GM23338 (cell line): ENCODE measurements around the gene SPPL2A. TPM values are rescaled to one million over a fixed set of nuclear protein-coding genes. Genes with fewer than 3 reads are reported as not detected.
"Not testable (repeated sequence)": the region's sequence is repeated elsewhere in the genome, so short reads cannot be mapped to it uniquely, and the experiment has no call there.

Experiments used
- ATAC-seq: fragments of 200-7000 bp; cut with Tn5 transposase; 3 replicates; pipeline ENCODE4 v1.9.1; 2020
- DNase-seq: peaks from one replicate; pipeline ENCODE4 v3.0.0-alpha.2; 2015; ENCODE audit warnings: low spot score
- H2AFZ ChIP-seq: fragments of 200-600 bp; sonication (generic); 2 replicates; pipeline ENCODE4 v1.8.0; 2016; ENCODE audit warnings: antibody characterized with exemption, mild to moderate bottlenecking, moderate library complexity
- H3F3A ChIP-seq: fragments of 200-600 bp; sonication (generic); replicated peaks from 2 replicates; pipeline ENCODE4 v1.8.0; 2017; ENCODE audit warnings: antibody characterized with exemption, mixed run types, low read depth
- H3K27ac ChIP-seq: fragments of 200-600 bp; sonication (generic); 2 replicates; pipeline ENCODE4 v1.6.1; 2016; ENCODE audit warnings: low read depth
- H3K27me3 ChIP-seq: fragments of 200-600 bp; sonication (generic); 2 replicates; pipeline ENCODE4 v1.8.0; 2016; ENCODE audit warnings: mild to moderate bottlenecking, mixed run types, moderate library complexity; ENCODE audit not compliant: insufficient read depth
- H3K36me3 ChIP-seq: fragments of 200-600 bp; sonication (generic); 2 replicates; pipeline ENCODE4 v1.8.0; 2016; ENCODE audit warnings: mild to moderate bottlenecking; ENCODE audit not compliant: insufficient read depth
- H3K4me1 ChIP-seq: fragments of 200-600 bp; sonication (generic); 2 replicates; pipeline ENCODE4 v1.8.0; 2016; ENCODE audit warnings: mild to moderate bottlenecking, moderate library complexity; ENCODE audit not compliant: insufficient read depth
- H3K4me2 ChIP-seq: fragments of 200-600 bp; sonication (generic); 2 replicates; pipeline ENCODE4 v1.7.1; 2017; ENCODE audit warnings: mixed run types
- H3K4me3 ChIP-seq: fragments of 200-600 bp; sonication (generic); 2 replicates; pipeline ENCODE4 v1.6.1; 2016; ENCODE audit warnings: mixed run types
- H3K79me2 ChIP-seq: fragments of 200-600 bp; sonication (generic); replicated peaks from 2 replicates; pipeline ENCODE4 v1.8.0; 2017; ENCODE audit warnings: mild to moderate bottlenecking; ENCODE audit not compliant: insufficient read depth
- H3K9me2 ChIP-seq: fragments of 200-600 bp; sonication (generic); 2 replicates; pipeline ENCODE4 v1.8.0; 2017; ENCODE audit not compliant: insufficient read depth
- H4K20me1 ChIP-seq: fragments of 200-600 bp; sonication (generic); replicated peaks from 2 replicates; pipeline ENCODE4 v1.8.0; 2017; ENCODE audit warnings: mild to moderate bottlenecking; ENCODE audit not compliant: insufficient read depth
- H3K27ac Mint-ChIP-seq: 2 replicates; pipeline ENCODE4 v1.8.0; 2020; ENCODE audit warnings: inconsistent platforms, mild to moderate bottlenecking, moderate library complexity, mixed read lengths
- H3K27me3 Mint-ChIP-seq: 3 replicates; pipeline ENCODE4 v1.8.0; 2022; ENCODE audit warnings: low read depth, mild to moderate bottlenecking, moderate library complexity, mixed read lengths, inconsistent platforms; ENCODE audit not compliant: insufficient read depth, poor library complexity
- H3K36me3 Mint-ChIP-seq: 3 replicates; pipeline ENCODE4 v1.8.0; 2021; ENCODE audit warnings: low read depth, mild to moderate bottlenecking, inconsistent platforms, moderate library complexity, mixed read lengths
- H3K4me1 Mint-ChIP-seq: 3 replicates; pipeline ENCODE4 v1.8.0; 2020; ENCODE audit warnings: mild to moderate bottlenecking, inconsistent platforms, mixed read lengths
- H3K4me3 Mint-ChIP-seq: 3 replicates; pipeline ENCODE4 v1.8.0; 2021; ENCODE audit warnings: moderate library complexity, mild to moderate bottlenecking, inconsistent platforms, mixed read lengths
- H3K9me3 Mint-ChIP-seq: 3 replicates; pipeline ENCODE4 v1.8.0; 2020; ENCODE audit warnings: moderate library complexity, mild to moderate bottlenecking, inconsistent platforms, mixed read lengths
- CTCF ChIP-seq, 2 experiments: fragments of 200-600 bp in 1 of 2; sonication (generic) in 1 of 2; conservative IDR thresholded peaks; 2 replicates each; pipeline versions ENCODE4 v1.5.1 to v1.6.1; 2016 to 2017; ENCODE audit warnings: antibody characterized with exemption in 2 of 2, low read depth in 2 of 2, mild to moderate bottlenecking in 2 of 2, moderate library complexity in 1 of 2
- ETS1 ChIP-seq: IDR thresholded peaks from 2 replicates; pipeline ENCODE4 v1.6.1; 2016; ENCODE audit warnings: antibody characterized with exemption
- EZH2 ChIP-seq: fragments of 200-600 bp; sonication (generic); IDR thresholded peaks from one replicate; pipeline ENCODE4 v1.8.0; 2017; ENCODE audit warnings: antibody characterized with exemption, mild to moderate bottlenecking, low read depth; ENCODE audit not compliant: unreplicated experiment
- ZNF331 ChIP-seq: fragments of 250-450 bp; sonication (Bioruptor Pico); IDR thresholded peaks from 2 replicates; pipeline ENCODE4 v1.5.0; 2020; ENCODE audit warnings: low read depth, mild to moderate bottlenecking, moderate library complexity
- ZNF462 ChIP-seq: fragments of 250-450 bp; sonication (Bioruptor Pico); IDR thresholded peaks from 2 replicates; pipeline ENCODE4 v1.5.0; 2020; ENCODE audit warnings: mild to moderate bottlenecking, moderate library complexity
- polyA plus RNA-seq: library from polyadenylated mRNA; unstranded; fragments of >200 nt; fragmentation: Nextera tagmentation; extraction: Ambion mirVana; gene quantifications from 2 replicates; pipeline ENCODE4 v1.2.1, GENCODE V29; 2016
- total RNA-seq: library from RNA; depleted of rRNA; stranded (reverse); fragments of >200 nt; shearing (Covaris generic); gene quantifications from 2 replicates; pipeline ENCODE4 v1.2.3, GENCODE V29; 2014

Gene SPPL2A
- total and polyA plus RNA-seq, 2 experiments from 2014 or later = 10.9 to 24.1 TPM

- H3K36me3 ChIP-seq = no peaks in the 10 kb centered on the region
- H3K4me2 ChIP-seq = no peak overlapping the region
- H3K79me2 ChIP-seq = no peaks in the 10 kb centered on the region
- H3K9me2 ChIP-seq = no peaks in the 10 kb centered on the region
- H3K4me1 ChIP-seq = no peaks in the 10 kb centered on the region
- no peak overlapping the region for H3K4me3 ChIP-seq
- no peaks in the 10 kb centered on the region for H4K20me1 ChIP-seq
- H3K4me3 Mint-ChIP-seq = no peak overlapping the region
- TF ChIP-seq CTCF (conservative IDR thresholded peaks at IDR 0.05; ENCODE audit: low read depth in 2 of 2) = no peak
- no peak for TF ChIP-seq ZNF331 (CRISPR knock-in tag)
- TF ChIP-seq ETS1 = no peak
- TF ChIP-seq ZNF462 (CRISPR knock-in tag) = no peak
- TF ChIP-seq EZH2 = no peak
- ATAC-seq = no peak
- no peak overlapping the region for H3K27ac Mint-ChIP-seq
- no peaks in the 10 kb centered on the region for H3K27me3 Mint-ChIP-seq
- no peaks in the 10 kb centered on the region for H3K9me3 Mint-ChIP-seq
- H3F3A ChIP-seq = no peaks in the 10 kb centered on the region
- no peak for DNase-seq
- no peaks in the 10 kb centered on the region for H3K4me1 Mint-ChIP-seq
- H3K27ac ChIP-seq = no peak overlapping the region
- H3K27me3 ChIP-seq = no peaks in the 10 kb centered on the region
- H3K36me3 Mint-ChIP-seq = no peaks in the 10 kb centered on the region
- H2AFZ ChIP-seq = no peak overlapping the region
Measured at GRCh38 chr15:50697109-50697797, 68.3 kb downstream of the SPPL2A start.

GRCh38 chr15:50694634-50695165, 70.8 kb downstream of the SPPL2A start:
- H2AFZ ChIP-seq, H3K9me3 Mint-ChIP-seq, H3K27me3 ChIP-seq, H3K36me3 ChIP-seq, H3K4me1 ChIP-seq, H3K27ac Mint-ChIP-seq, H3K27me3 Mint-ChIP-seq, H3K27ac ChIP-seq, H3K79me2 ChIP-seq, H3K4me2 ChIP-seq, H3K4me3 Mint-ChIP-seq, H3K9me2 ChIP-seq, DNase-seq, H3K4me1 Mint-ChIP-seq, H3K4me3 ChIP-seq, H4K20me1 ChIP-seq, H3K36me3 Mint-ChIP-seq, H3F3A ChIP-seq, ATAC-seq: not testable (repeated sequence)
